Measurements from ENCODE around the gene SDCBP2.

Gene SDCBP2

DNA sequence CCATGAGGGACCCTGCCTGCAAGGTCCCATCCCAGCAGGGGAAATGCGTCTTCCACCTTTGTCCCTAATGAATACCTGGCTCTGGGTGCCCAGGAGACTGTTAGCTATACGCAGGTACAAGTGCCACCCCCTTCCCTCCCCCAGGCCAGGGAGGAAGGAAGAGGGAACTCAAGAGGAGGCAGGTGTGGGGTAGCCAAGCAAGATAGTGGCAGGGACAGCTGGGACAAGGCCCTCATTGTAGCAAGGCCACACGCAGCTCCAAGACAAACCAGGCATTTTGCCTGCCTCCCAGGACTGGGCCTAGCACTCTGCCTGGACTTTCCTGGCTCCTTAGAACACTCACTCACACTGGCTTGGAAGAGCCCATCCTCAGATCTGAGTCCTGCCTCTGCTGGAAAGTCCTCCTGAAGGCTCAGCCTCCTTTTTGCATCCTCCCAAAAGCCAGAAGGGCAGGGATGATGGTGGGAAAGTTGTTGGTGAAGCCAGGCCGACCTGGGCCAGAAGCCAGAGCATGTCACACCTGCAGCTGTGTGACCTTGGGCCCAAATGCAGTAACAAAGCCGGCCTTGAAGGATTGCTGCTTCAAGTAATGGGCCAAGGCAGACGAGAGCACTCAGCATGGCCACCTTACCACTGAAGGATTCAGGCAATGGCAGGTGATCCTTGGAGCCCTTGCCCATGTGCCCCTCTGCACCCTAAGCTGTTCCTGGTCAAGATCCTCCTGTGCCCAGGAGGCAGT is 35.1 kb downstream of the SDCBP2 start:
- no peak for DNase-seq

DNA sequence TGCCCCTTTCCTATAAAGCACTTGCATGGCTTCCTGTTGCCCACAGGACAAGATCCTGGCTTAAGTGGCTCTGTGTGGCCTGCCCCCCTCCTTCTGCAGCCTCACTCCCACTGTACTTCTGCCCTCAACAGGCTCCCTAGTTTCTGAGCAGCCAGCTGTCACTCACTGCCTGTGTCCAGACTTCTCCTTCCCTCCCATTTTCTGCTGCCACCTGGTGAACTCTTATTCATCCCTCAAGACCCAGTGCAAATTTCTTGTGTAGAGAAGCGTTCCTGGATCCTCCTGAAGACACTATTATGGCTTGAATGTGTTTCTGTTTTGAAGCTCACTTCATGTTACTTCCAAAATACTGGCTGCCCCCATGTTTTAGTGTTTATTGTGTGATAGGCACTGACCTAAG is 36.3 kb downstream of the SDCBP2 start:
- DNase-seq, result no peak

DNA sequence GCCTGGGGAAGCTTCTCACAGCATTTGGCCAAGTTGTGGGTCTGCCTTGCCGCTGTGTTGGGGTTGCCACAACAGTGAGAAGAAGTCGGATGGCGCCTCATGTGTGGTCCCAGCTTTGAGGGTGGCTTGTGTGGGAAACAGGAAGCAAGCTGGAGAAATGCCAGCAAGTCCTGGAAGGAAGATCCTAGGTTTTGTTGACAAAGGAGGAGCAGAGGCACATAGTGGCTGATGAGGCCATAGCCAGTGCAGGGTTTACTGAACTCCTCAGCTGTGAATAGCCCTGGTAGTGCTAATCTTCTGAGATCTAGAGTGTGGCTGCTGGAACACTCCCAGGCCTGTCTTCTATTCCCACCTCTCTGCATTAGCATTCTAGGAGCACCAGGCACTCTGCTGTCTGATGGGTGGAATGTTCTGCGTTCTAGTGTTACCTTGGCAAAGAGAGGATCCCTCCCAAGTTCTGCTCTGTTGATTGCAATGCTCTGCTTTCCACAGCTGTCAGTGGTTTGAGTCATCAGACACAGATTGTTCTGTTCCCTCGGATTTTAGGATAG is 37.7 kb downstream of the SDCBP2 start:
- DNase-seq, result peak; percentile 25

DNA sequence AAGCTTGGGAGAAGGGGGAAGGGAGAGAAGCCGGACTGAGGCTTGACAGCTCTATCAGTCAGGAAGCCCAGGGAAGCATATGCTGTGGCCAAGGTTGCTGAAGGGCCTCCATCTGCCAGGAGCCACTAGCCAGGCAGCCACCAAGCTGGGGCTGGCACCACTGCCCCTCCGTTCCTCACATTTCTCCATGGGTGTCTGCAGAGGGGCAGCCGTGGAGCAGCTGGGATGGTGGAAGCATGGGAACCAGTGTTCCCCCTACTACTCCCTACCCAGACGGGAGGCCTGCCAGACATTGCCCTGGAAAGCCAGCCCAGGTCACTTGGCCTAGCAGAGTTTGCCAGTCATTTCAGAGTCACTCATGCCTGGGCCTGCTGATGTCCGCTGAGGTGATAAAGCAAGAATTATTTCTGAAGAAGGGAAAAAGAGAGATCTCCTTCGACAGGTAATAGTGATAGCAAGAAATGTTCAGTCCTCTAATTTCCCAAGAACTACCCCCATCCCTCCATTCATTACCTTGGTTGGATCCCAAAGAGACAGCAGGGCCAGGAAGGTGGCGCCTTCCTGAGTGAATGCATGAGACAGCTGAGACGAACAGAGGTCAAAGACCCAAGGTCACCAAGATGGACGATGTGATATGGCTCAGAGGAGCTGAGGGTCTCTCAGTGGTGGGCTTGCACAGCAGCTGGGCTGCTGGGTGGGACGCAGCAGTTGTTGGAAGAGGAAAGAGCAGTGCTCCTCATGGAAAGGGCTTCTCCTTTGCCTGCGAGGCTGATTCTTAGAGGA is 41.0 kb downstream of the SDCBP2 start:
- no peak for DNase-seq

DNA sequence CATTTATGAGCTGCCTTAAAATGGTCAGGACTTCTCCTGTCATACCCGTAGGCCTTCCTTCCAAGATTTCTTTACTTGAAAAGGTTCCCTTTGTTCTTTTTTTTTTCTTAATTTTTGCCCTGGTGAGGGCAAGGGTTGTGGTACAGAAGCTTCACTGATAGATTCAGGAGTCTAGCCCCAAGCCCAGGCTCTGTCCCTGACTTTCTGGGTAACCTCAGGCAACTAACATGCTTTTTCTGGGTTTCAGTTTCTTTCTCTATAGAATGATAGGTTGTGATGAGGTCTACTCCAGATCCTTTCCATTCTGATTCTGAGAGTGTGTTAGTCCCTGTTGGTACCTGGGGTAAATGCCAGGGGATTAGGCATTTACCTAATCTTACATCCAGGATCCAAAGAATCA is 41.6 kb downstream of the SDCBP2 start:
- DNase-seq, result no peak

DNA sequence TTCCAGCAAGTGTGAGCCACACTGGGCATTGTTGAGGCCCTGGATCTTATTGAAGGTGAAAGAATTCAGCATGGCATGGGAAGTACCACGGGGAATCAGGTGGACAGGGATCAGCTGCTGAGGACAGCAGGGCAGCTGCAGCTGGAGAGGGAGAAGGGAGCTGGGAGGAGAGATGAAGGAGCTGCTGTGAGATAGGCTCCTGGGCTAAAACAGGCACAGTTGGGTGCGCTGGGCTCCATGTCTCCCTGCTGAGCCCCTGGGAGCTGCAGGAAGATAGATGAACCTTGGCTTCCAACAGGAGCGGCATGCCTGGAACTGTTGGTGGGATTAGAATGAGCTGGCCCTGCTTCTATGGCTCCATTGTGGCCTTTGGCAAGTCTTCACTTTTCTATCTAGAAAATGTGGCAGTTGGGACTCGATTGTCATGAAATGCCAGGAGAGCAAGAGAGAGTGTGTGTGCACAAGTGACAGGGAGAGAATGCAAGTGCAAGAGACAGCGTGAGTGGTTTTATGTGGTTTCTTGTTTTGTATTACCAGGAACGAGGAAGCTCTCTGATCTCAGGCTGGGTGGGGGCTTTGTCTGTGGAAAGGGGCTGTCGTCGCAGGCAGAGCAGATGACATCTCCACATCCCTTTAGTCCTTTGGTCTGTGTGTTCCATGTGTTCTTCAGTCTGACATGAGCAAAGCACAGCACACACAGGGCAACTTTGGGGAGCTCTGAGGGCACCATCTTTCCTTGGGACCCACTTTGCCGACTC is 42.5 kb downstream of the SDCBP2 start:
- DNase-seq, result peak; percentile 12

DNA sequence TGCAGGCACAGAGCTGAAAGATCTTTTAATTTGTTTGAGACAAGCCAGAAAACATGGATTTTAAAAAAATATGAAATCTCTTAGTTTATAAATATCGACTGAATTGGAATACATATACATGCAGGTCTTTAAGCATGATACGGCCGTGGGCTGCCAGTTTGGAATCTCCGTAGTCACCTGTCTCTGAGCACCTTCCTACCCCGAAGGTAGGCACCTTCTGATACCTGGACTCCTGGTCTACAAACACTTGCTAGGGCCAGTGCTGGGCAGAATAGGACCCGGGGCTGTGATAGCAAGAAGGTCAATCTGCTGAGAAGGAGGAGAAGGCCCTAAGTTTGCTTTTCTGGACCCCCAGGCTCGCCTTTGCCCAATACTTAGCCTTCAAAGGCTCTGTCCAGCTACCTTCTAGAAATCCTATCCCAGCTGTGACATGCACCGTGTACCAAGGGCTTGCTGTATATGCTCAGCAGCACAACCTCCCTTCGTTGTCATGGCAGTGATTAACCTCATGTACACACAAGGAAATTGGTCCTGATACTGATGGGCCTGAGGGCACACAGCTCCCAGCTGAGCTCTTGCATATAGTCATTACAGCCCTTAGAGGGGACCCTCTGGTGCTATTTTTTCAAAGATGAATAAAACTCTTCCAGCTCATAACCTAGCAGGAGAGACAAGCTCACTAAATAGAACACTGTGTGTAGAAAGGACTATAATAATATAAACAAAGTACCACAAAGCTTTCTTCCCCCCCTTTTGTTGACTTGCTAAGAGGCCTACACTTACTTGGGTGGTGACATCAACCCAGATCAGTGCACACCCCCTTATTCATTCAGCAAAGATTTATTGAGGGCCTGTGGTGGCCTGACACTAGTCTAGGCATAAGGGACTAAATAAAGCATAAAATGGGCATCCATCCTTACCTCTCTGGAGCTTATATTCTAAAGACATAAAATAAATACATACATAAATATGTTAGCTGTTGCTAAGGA is 45.1 kb downstream of the SDCBP2 start:
- peak; percentile 71 for DNase-seq

DNA sequence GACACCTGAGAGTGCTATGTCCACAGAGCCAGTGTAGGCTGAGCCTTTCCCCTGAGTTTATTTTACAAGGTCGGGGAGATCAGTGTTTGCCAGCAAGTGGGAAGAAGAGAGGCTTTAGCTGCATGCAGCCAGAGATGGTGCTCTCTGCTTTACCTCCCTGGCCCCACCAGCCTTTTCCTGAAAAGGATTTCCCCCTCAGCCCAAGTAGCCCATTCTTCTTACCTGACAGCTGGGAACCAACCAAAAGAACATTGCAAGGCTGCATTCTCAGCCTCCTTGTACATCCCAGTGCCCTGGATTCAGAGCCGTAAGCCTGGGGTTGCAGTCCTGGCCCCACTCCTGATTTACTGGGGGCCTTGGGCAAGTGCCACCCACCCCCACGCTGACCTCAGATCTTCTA is 46.0 kb downstream of the SDCBP2 start:
- DNase-seq, result no peak

DNA sequence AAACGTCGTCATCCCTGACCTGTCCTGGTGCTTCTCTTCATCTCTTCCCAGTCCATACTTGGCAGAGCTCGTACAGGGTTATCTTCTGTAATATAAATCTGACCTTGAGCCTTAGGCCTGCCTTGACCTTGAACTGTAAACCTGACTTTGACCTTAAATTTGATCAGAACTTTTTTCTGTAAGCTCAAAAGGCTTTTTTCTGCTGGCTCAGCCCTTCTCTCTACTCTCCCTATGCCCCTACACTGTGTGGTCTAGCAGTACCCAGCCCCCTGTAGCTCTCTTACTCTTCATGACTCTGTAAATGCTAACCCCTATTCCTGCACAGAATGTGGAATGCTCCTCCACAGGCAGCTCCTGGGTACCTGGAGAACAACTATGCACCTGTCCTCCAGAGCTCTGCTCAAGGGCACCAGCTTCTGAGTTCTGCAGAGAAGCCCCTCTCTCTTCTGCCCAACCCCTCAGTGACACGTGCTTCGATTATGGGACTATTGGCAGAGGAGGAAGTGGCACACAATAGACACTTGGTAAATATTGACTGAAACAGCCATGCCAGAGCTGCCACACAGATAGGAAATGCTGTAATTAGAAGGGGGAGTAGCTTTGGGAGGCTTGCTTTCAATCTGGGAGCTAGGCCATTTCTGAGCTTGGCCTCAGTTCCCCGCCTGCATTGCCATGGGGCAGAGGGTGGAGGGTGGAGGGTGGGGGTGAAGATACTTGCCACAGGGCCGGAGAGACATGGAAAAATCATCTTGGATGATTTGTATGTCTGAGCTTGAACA is 47.5 kb downstream of the SDCBP2 start:
- DNase-seq, result peak; percentile 81

DNA sequence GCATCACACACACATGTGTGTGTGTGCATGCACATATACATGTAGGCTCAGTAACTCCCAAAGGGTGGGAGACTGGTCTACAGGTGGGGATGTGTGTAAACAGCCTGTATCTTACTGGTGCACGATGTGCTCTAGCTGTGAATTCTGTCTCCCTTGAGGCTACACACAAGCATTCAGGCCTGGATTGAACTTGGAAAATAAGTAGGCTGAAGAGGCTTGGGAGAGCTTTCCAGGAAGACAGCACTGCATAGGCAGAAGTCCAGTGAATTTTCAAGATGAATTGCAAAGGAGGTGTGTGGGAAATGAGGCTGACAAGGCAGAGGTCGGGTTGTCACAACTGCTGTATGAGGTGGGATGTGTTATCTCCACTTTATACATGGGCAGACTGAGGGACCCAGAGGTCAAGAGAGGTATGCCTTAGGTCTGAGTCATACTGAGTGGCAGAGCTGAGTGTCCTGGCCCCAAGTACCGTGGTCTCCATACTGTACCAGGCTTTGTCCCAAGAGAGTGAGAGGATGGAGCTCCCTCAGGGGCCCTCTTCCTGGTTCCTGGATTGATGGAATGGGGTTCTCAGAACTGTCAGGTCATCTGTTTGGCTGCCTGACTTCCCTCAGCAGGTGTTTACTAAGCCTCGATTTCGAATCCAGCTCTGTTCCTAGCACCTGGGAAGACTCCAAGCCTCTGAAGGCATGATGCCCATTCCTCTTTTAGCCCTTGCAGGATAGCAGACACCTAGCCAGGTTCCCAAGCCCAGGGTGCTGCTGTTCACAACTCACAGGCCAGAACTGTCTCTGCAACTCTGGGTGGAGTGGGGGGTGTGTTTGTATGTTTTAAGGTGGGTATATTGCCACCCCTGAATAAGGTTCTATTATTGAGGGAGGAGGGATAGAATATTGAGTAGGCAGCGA is 48.5 kb downstream of the SDCBP2 start:
- DNase-seq, result no peak

DNA sequence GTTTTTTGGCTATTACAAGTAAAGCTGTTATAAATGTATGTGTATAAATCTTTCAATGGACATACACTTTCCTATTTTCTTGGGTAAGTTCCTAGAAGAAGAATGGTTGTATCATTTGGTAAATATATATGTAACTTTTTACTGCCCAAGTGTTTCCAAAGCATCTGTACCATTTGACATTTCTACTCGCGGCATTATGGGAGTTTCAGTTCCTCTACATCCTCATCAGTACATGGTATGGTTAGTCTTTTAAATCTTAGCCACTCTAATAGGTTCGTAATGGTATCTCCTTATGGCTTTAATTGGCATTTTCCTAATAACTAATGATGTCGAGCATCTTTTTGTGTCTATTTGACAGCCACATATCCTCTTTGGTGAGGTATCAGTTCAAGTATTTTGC is 49.9 kb downstream of the SDCBP2 start:
- DNase-seq, result no peak

DNA sequence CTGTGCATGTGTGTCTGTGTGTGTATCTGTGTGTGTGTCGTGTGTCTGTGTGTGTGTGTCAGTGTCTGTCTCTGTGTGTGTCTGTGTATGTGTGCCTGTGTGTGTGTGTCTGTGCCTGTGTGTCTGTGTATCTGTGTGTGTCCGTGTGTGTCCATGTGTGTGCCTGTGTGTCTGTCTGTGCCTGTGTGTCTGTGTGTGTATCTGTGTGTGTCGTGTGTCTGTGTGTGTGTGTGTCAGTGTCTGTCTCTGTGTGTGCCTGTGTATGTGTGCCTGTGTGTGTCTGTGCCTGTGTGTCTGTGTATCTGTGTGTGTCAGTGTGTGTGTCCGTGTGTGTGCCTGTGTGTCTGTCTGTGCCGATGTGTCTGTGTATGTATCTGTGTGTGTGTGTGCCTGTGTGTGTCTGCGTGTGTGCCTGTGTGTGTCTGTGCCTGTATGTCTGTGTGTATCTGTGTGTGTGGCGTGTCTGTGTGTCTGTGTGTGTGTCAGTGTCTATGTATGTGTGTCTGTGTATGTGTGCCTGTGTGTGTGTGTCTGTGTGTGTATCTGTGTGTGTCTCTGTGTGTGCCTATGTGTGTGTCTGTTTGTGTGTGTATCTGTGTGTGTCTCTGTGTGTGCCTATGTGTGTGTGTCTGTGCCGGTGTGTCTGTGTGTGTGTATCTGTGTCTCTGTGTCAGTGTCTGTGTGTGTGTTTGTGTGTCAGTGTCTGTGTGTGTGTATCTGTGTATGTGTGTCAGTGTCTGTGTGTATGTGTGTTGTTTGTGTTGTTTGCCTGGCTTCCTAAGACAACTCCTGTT is 51.2 kb downstream of the SDCBP2 start:
- no peak for DNase-seq

DNA sequence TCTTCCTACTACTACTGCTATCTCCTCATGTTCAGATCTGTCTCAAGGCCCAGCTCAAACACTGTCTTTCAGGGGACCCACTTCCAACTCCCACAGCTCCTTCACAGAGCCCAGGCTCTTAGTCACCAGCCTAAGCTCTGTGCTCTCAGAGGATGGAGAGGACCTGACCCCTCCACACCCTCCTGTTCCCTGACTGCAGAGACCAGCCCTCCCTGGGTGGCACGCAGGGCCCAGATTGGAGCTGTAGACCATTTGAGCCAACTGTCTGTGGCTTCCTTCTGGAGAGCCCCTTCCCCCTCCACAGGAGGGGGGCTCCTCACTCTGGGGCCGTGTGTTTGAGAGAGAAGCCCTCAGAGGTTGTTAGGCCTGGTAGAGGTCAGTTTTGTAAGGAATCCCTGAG is 53.0 kb downstream of the SDCBP2 start:
- DNase-seq, result no peak

DNA sequence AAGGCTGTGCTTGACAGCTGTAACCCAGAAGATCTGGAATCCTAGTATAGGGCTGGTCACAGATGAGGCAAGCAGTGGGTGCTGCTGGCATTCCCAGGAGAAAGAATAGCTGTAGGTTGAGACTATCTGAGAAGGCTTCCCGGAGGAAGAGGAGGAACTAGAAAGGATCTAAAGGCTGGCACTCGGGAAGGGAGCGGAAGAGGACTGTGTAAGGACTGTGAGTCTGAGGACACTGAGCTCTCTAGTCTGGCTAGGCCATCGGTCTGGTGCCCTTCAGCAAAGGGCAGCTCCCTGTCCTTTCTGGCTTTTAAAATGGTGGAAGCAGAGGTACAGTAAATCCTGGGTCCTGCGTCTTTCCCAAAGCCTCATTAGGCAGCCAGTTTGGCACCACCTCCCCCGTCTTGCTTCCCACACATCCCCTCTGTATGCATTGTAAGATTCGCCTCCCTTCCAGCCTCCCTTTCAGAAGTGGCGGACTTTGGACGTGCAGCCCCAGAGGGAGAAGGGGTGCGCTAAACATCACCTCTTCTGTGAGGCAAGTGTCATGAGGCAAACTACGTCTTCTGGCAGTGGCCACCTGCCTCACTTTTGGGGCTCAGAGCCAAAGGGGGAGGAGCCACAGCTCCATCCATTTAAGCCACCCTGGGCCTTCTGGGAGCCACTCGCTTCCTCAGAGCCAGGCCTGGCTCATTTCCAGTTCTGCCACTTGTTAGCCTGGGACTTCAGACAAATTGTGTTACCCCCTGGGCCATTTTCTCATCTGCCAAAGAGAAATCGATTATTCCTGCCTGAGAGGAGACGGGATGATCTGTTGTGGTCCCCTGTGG is 54.2 kb downstream of the SDCBP2 start:
- DNase-seq, result peak; percentile 84

DNA sequence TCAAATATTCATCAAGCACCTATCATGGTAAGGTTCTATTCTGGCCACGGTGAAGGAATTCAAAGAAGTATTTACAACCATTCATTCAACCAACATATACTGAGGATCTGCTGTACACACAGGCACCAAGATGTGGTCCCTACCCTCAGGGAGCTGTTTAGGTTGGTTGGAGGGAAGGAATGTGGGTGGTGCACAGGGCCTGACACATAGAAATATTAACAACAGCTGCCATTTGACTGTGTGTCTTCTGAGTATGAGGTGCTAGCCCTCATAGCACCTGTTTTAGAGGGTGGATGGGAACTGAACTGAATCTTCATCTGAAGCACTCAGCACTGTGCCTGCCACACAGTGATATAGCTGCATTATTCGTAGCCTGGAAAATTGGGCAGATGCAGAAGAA is 55.6 kb downstream of the SDCBP2 start:
- DNase-seq, result no peak

DNA sequence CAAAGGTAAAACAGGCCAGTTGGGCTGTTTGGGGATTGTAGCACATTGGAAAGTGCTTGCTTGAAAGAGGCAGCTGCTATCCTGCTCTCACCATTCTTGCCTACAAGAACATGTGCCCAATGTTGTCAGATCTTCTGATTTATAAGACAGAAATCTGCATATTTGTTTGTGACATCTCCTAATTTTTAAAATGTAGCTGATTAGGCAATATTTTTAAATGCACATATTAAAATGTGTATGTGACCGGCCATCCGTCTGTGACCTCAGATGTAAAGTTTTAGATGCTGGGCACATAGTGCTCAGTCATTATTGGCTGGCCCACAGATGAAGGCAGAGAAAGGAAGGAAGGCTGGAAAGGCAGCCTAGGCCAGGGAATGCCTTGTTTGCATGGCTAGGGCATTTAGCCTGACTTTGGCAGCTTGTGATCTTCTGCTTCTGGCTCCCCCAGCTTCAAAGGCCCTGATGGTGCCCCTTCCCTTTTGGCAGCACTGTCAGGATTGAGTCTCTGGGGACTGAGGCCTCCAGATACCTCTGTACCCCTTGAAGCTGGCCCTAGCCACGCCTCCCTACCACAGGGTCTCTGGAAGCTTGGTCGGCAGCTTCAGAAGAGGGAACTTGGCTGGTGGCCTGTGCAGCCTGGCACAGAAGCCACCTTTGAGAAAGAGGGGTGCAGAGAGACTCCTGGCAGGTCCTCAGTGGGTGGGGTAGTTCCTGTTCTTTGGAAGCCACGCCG is 56.4 kb downstream of the SDCBP2 start:
- DNase-seq, result no peak

DNA sequence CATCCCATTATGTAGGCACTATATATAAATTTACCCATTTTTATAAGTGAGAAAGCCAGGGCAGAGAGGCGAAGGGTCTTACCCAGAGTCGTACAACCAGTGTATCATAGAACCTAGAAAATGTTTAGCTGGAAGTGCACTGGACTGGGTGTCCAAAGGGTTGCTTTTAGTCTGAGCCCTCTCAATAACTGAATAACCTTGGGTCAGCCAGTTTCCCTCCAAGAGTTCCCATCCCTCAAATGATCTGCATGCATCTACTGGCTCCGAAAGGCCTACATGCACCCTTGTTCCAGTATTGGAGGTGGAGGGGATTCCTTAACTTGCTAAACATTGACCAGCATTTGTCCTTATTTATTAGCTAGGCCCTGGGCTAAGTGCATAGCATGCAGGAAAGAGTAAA is 59.1 kb downstream of the SDCBP2 start:
- DNase-seq, result no peak

DNA sequence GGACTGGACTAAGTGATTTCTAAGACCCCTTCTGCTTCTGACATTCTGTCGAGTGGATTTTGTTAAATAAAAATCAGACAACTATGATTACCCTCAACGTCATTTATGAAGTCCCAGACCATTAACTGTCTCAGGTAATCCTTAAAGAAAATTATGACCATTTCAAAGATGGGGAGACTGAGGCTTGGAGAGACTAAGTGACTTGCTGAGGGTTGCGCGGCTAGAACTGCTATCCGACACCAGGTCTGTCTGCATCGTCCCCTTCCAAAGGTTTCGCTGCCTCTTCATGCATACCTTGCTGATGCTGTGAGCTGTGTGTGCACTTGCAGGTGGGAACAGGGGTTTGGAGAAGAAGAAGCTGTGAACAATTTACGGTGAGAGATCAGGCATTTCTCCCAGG is 59.7 kb downstream of the SDCBP2 start:
- no peak for DNase-seq
